Panc1 (cell line): Measurements from ENCODE around the gene MRGPRD. TPM values are rescaled to one million over a fixed set of nuclear protein-coding genes. Genes with fewer than 3 reads are reported as not detected.
A peak's percentile ranks its signal among the peaks of the same experiment; 100 is the strongest.

Experiments
- ATAC-seq: fragments of 200-7000 bp; cut with Tn5 transposase; 2 replicates; pipeline ENCODE4 v1.9.1; 2020; ENCODE audit warnings: mild to moderate bottlenecking, moderate library complexity
- BruUV-seq: library from RNA; stranded (reverse); fragments of 400-500 nt; replicated peaks from 2 replicates; lab custom pipeline; 2021; lab: Mats Ljungman, UMichigan
- CTCF ChIA-PET: fragments of 300-600 bp; sonication (Branson Sonifier 250); formaldehyde crosslinking; loops from one replicate; lab custom pipeline; 2022; ENCODE audit warnings: antibody characterized with exemption; lab: Charles Lee
- POLR2A ChIA-PET: fragments of 300-600 bp; sonication (Branson Sonifier 250); formaldehyde crosslinking; loops from one replicate; lab custom pipeline; 2022; ENCODE audit warnings: antibody characterized with exemption; lab: Charles Lee
- DNase-seq: peaks from one replicate; pipeline ENCODE4 v3.0.0-alpha.2; 2010; ENCODE audit warnings: low read depth, low spot score
- H3K27ac ChIP-seq: 2 replicates; pipeline ENCODE4 v1.5.1; 2011; ENCODE audit warnings: mild to moderate bottlenecking, low read length, inconsistent platforms
- H3K27me3 ChIP-seq: fragments of 200-500 bp; sonication (Bioruptor generic); 2 replicates; pipeline ENCODE4 v1.6.0; 2014; ENCODE audit warnings: low read length, inconsistent platforms; ENCODE audit not compliant: control insufficient read depth, insufficient read depth
- H3K36me3 ChIP-seq: fragments of 200-500 bp; sonication (Bioruptor generic); 2 replicates; pipeline ENCODE4 v1.5.1; 2014; ENCODE audit warnings: inconsistent platforms, mild to moderate bottlenecking, low read length, moderate library complexity; ENCODE audit not compliant: control insufficient read depth, insufficient read depth
- H3K4me1 ChIP-seq: 2 replicates; pipeline ENCODE4 v1.5.1; 2011; ENCODE audit warnings: inconsistent platforms, mild to moderate bottlenecking, low read length, moderate library complexity; ENCODE audit not compliant: control insufficient read depth, insufficient read depth
- H3K4me3 ChIP-seq, 2 experiments: 2 replicates each; pipeline ENCODE4 v1.5.1; 2011 to 2012; ENCODE audit warnings: low read depth in 2 of 2, low read length in 2 of 2, mild to moderate bottlenecking in 2 of 2, inconsistent platforms in 1 of 2, moderate library complexity in 1 of 2
- H3K9me3 ChIP-seq: fragments of 200-500 bp; sonication (Bioruptor generic); 2 replicates; pipeline ENCODE4 v1.5.1; 2014; ENCODE audit warnings: low read depth, mild to moderate bottlenecking, inconsistent platforms, low read length, moderate library complexity; ENCODE audit not compliant: control insufficient read depth, insufficient read depth
- CTCF ChIP-seq: fragments of 450-650 bp; IDR thresholded peaks from 2 replicates; pipeline ENCODE4 v1.5.1; 2017; ENCODE audit warnings: mild to moderate bottlenecking
- POLR2AphosphoS5 ChIP-seq: IDR thresholded peaks from 2 replicates; pipeline ENCODE4 v1.6.1; 2012; ENCODE audit warnings: mild to moderate bottlenecking, low read depth, low read length, moderate library complexity
- REST ChIP-seq, 2 experiments: IDR thresholded peaks; 2 replicates each; pipeline ENCODE4 v1.6.1; 2011 to 2012; ENCODE audit warnings: low read depth in 2 of 2, control low read depth in 1 of 2, low read length in 1 of 2, mild to moderate bottlenecking in 1 of 2, moderate library complexity in 1 of 2; ENCODE audit not compliant: insufficient read depth in 1 of 2
- SIN3A ChIP-seq: IDR thresholded peaks from 2 replicates; pipeline ENCODE4 v1.6.1; 2012; ENCODE audit warnings: low read depth, mild to moderate bottlenecking, low read length, moderate library complexity, borderline replicate concordance; ENCODE audit not compliant: insufficient read depth
- TCF7L2 ChIP-seq: IDR thresholded peaks from 2 replicates; pipeline ENCODE4 v1.6.1; 2011; ENCODE audit warnings: mild to moderate bottlenecking, low read depth, low read length, inconsistent platforms
- in situ Hi-C: cut with HindIII; loops from 2 replicates; pipeline ENCODE4 v1.10.0; 2016; ENCODE audit warnings: low sequenced_read_pairs, low pct_unique_long_range_greater_than_20kb
- intact Hi-C: fragments of 100-400 bp; cut with micrococcal nuclease; formaldehyde crosslinking; loops from one replicate; pipeline ENCODE4 v1.10.0; 2022; ENCODE audit not compliant: unreplicated experiment
- total RNA-seq: library from RNA; stranded (reverse); gene quantifications from one replicate; pipeline ENCODE4 v1.2.1, GENCODE V29; 2021; ENCODE audit not compliant: unreplicated experiment

The MRGPRD gene
- total RNA-seq, 1 experiment from 2014 or later = not detected

- TF ChIP-seq POLR2AphosphoS5 (no peak), CTCF (no peak), REST (IDR thresholded peaks at IDR 0.05; ENCODE audit: insufficient read depth in 1 of 2, low read depth in 2 of 2, low read length in 1 of 2) (no peak), TCF7L2 (no peak), SIN3A (no peak)
- Histone ChIP-seq H3K4me3 (no peak overlapping the region), H3K36me3 (no peaks in the 10 kb centered on the region), H3K27ac (no peak overlapping the region), H3K27me3 (no peaks in the 10 kb centered on the region), H3K4me1 (peaks cover under 1% of the 10 kb centered on the region; the same call in 1 of the 2 replicates), H3K9me3 (0 out of 2 replicates have a peak, but pooled peaks cover 4% of the 10 kb centered on the region)
- ATAC-seq (no peak; the same call in 1 of the 2 replicates), DNase-seq (no peak)
- in situ Hi-C loops (no loop called here), intact Hi-C loops (no loop called here)
- ChIA-PET CTCF (no interaction called here), POLR2A (interaction anchor here (0.5 to 0.6 kb wide), 2 partner anchors 100 to 246 kb away, joined by 8 to 17 read pairs; no protein-coding TSS in a partner anchor)
- BruUV-seq = no TSS peak
Measured at GRCh38 chr11:68960294-68961071, 20.3 kb downstream of the MRGPRD start.

GRCh38 chr11:68959465-68960293, 21.1 kb downstream of the MRGPRD start:
- ChIA-PET POLR2A (interaction anchor here (0.5 to 0.6 kb wide), 2 partner anchors 99 to 247 kb away, joined by 8 to 17 read pairs; no protein-coding TSS in a partner anchor), CTCF (no interaction called here)
- no peaks in the 10 kb centered on the region for H3K36me3 ChIP-seq
- no peak overlapping the region for H3K4me3 ChIP-seq
- H3K4me1 ChIP-seq = peaks cover 3% of the 10 kb centered on the region; the same call in 1 of the 2 replicates
- no TSS peak for BruUV-seq
- intact Hi-C loops = no loop called here
- TF ChIP-seq CTCF (no peak), POLR2AphosphoS5 (no peak), REST (IDR thresholded peaks at IDR 0.05; ENCODE audit: insufficient read depth in 1 of 2, low read depth in 2 of 2, low read length in 1 of 2) (no peak), SIN3A (no peak)
- DNase-seq (no peak), ATAC-seq (peak; percentile 47; the same call in 1 of the 2 replicates)
- no peaks in the 10 kb centered on the region for H3K27me3 ChIP-seq
- H3K9me3 ChIP-seq = 0 out of 2 replicates have a peak, but pooled peaks cover 4% of the 10 kb centered on the region
- in situ Hi-C loops = no loop called here
- no peak overlapping the region for H3K27ac ChIP-seq
